MM.1S (cell line): ENCODE data around the gene LMCD1.

Source experiments
- EZH2phosphoT487 ChIP-seq: fragments of 300-600 bp; sonication (generic); IDR thresholded peaks from 2 replicates; pipeline ENCODE4 v1.6.1; 2018; ENCODE audit warnings: antibody characterized with exemption, low read length
- TF ChIP-seq, protein P1 (sequence below): fragments of 300-600 bp; sonication (generic); IDR thresholded peaks from 2 replicates; pipeline ENCODE4 v1.5.1; 2016; ENCODE audit warnings: antibody characterized with exemption, low read length, mixed read lengths

DNA sequence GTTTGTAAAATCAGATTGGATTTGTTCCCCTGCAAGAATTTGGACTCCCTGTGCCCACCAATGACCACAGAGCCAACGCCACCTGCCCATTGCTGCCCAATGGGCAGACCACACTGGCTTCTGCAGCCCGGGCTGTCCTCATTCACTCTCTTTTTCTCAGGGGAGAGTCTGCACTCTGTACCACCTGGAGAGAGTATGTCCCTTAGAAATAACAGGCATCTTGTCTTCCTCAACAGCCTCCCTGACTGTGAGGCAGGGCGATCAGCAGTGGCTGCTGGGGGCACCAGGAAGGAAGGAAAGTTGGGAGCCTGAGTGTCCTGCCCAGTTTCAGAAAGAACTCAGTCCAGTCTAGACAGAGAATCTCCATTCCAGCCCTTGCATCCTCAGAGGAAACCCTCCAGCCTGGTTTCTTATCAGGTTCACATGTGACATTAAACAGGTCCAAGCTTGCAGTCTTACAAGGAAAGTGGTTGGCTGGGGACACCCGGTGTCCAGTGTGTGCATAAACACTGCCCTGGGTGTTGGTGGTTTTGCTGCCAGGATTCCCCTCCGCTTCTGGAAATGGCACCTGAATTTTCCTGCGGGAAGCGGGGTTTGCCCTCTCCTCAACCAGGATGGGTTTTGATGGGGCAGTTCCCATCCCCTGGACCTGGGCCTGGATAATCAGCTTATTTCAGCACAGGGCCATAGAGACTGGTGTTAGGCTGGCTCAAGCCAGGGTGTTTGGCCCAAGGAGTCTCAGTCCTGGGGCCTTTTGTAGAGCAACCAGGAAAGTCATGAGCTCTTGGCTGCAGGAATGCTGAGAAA is 105.8 kb downstream of the LMCD1 start:
- TF ChIP-seq, protein P1, sequence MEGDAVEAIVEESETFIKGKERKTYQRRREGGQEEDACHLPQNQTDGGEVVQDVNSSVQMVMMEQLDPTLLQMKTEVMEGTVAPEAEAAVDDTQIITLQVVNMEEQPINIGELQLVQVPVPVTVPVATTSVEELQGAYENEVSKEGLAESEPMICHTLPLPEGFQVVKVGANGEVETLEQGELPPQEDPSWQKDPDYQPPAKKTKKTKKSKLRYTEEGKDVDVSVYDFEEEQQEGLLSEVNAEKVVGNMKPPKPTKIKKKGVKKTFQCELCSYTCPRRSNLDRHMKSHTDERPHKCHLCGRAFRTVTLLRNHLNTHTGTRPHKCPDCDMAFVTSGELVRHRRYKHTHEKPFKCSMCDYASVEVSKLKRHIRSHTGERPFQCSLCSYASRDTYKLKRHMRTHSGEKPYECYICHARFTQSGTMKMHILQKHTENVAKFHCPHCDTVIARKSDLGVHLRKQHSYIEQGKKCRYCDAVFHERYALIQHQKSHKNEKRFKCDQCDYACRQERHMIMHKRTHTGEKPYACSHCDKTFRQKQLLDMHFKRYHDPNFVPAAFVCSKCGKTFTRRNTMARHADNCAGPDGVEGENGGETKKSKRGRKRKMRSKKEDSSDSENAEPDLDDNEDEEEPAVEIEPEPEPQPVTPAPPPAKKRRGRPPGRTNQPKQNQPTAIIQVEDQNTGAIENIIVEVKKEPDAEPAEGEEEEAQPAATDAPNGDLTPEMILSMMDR = no peak
- no peak for TF ChIP-seq EZH2phosphoT487
